Neural cell (in vitro differentiated cells): Measurements from ENCODE around the gene KRTAP5-8.

ENCODE experiments used
- EZH2 ChIP-seq: fragments of 200-600, 300-800 bp; shearing (Covaris generic), sonication (generic); IDR thresholded peaks from 2 replicates; pipeline ENCODE4 v1.6.1; 2014; ENCODE audit warnings: antibody characterized with exemption, low read length, borderline replicate concordance, mild to moderate bottlenecking; ENCODE audit not compliant: insufficient read depth, poor library complexity, severe bottlenecking
- TF ChIP-seq, protein P1 (sequence below): fragments of 450-650 bp; IDR thresholded peaks from 2 replicates; pipeline ENCODE4 v1.5.1; 2014; ENCODE audit warnings: antibody characterized with exemption, mild to moderate bottlenecking, moderate library complexity; ENCODE audit not compliant: poor library complexity, severe bottlenecking

DNA sequence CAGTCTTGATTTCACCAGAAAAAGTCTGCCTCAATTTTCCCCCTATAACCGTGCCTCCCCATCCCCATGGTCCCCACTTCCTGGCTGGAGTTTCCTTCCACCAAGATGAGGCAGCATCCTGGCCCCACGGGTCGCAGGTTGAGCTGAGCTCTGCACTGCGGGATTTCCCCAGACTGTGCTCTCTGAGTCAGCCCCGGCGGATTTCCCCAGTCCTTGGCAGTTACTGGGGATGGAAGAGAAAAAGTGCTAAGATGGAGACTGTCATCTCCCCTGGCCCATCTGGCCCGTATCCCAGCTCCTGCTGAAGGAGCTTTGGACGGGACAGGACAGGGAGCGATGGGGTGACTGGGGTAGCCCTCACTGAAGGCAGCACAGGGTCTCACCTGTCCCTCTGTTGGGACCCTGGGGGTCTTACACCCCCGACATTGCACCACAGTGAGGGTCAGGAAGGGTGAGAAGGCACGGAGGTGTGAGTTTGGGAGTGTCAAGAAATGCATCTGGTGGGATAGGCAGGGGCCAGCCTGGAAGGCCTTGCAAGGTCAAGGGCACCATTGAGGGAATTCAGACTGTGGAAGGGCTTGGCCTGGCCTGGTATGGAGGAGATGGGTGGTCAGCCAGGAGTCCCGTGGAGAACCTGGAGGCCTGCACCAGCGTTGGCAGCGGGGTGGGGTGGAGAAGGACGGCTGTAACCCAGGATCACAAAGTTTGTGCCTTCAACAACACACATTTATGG, 48.3 kb upstream of the KRTAP5-8 start:
- TF ChIP-seq, protein P1, sequence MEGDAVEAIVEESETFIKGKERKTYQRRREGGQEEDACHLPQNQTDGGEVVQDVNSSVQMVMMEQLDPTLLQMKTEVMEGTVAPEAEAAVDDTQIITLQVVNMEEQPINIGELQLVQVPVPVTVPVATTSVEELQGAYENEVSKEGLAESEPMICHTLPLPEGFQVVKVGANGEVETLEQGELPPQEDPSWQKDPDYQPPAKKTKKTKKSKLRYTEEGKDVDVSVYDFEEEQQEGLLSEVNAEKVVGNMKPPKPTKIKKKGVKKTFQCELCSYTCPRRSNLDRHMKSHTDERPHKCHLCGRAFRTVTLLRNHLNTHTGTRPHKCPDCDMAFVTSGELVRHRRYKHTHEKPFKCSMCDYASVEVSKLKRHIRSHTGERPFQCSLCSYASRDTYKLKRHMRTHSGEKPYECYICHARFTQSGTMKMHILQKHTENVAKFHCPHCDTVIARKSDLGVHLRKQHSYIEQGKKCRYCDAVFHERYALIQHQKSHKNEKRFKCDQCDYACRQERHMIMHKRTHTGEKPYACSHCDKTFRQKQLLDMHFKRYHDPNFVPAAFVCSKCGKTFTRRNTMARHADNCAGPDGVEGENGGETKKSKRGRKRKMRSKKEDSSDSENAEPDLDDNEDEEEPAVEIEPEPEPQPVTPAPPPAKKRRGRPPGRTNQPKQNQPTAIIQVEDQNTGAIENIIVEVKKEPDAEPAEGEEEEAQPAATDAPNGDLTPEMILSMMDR = no peak
- no peak for TF ChIP-seq EZH2
